GM12801 (cell line): Measurements from ENCODE around the gene PYGO2.

Source experiments
- CTCF ChIP-seq: IDR thresholded peaks from one replicate; pipeline ENCODE4 v1.5.1; 2011; ENCODE audit warnings: control low read depth; ENCODE audit not compliant: insufficient read length; ENCODE audit errors: extremely low read depth

The PYGO2 gene

GRCh38 chr1:154944401-154945159 is 17.0 kb downstream of the PYGO2 start:
- TF ChIP-seq CTCF = no peak

DNA sequence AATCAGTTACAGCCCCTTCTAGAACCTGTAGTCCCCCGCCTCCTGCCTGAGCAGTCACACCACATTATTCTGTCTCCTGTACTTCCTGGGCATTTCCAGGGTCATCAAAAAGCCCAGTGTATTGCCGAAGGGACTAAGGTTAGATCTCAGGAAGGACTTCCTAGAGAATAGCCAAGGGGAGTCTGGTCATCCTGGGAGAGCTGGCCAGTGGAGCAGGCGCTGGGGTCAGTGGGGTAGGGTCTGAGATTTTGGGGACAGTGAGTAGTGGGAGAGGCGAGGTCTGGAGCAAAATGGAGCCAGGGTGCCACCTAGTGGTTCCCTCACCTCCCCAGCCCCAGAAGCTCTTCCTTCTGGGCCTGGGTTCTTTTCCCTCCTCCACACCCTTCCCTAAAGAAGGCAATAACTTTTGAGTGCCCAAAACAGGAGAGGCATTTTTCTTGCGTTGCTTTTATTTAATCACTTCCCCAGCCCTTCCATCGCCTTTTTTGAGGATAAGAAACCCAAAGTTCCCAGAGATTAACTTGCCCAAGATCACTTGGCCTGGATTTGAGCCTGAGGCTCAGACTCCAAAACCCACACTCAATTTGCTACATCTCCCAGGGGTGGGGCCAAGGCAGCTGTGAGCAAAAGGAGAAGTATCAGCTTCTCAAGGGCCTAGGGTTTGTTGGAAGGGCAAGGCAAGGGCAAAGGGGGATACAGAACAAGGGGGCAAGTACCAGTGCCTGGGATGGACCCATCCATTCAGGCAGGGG is 17.8 kb downstream of the PYGO2 start:
- TF ChIP-seq CTCF = no peak

DNA sequence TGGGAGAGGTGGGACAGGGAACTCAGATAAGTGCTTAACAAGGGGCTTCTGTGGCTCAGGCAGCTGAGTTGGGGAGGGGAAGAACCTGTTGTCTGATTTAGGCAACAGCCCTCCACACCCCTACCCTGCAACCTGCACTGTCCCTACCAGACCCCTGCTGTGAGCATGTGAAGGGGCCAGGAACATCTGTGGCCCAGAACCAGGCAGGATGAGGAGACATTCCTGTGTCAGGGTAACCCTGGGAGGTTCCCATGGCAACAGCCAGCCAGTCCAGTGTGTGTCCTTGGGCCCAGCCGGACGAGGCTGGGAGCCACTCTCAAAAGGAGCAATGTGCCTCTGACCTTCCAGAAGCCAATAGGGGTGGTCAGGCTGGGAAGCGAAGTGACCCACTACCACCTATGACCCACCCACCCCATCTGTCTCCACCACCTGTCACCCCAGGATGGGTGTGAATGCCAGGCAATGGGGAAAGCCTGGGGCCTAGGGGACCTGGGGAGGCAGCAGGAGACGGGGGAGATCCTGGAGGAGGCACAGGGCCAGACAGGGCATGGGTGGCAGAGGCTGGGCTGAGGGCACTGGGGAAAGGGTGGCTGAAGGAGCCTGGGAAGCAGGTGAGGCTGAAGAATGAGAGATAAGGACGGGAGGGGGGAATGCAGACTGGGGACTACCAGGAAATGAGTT is 20.1 kb downstream of the PYGO2 start:
- no peak for TF ChIP-seq CTCF

DNA sequence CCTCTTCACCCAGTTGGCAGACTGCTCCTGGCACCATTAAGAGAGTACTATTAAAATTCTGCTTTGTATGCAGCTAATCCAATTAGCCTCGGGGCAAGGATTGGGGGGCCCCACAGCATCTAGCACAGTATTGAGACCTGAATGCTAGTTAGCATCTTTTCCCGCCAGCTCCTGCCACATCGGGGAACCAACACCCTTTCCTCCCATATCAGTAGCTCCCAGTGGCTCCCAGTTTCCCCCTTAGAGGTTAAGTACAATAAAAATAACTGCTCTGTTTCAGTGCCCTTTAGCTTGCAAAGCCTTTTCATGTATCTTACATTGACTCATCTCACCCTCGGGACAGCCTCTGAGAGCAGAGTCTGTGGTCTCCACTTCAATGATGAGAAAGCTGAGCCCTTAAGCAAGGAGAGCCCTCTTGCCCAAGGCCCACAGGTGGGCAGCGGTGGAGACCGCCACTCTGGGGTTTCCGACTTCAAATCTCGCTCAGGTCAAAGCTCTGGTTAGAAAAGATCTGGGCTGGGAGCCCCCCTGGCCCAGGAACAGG is 20.9 kb downstream of the PYGO2 start:
- no peak for TF ChIP-seq CTCF

DNA sequence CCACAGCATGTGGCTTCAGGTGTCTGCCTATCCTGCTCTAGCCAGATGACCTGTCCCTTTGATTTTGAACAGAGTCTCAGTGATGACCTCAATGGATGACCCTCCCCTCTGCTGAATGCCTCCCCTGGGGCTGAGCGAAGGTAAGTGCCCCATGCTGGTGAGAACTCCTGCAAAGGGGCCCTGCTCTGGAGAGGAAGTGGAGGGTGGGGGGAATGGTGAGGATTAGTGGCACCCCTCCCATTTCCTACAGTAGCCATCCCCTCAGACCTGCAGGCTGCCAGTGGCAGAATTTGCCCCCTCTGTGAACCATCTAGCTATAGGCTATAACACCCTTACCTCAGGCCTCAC is 21.4 kb downstream of the PYGO2 start:
- TF ChIP-seq CTCF = no peak

GRCh38 chr1:154938604-154939399 is 22.8 kb downstream of the PYGO2 start:
- TF ChIP-seq CTCF = no peak
